MM.1S (cell line): ENCODE measurements around the gene LARP1.

Experiments
- DNase-seq: peaks from one replicate; pipeline ENCODE4 v3.0.0-alpha.2; 2015
- H2AFZ ChIP-seq: fragments of 300-600 bp; sonication (generic); 2 replicates; pipeline ENCODE4 v1.6.0; 2016; ENCODE audit warnings: antibody characterized with exemption, low read length
- H3F3A ChIP-seq: fragments of 300-600 bp; sonication (generic); 2 replicates; pipeline ENCODE4 v1.6.1; 2016; ENCODE audit warnings: mild to moderate bottlenecking, antibody characterized with exemption, low read length, moderate library complexity, mixed read lengths; ENCODE audit not compliant: insufficient read depth
- H3K27ac ChIP-seq: fragments of 300-600 bp; sonication (generic); 2 replicates; pipeline ENCODE4 v1.5.1; 2016; ENCODE audit warnings: mild to moderate bottlenecking, low read length
- H3K27me3 ChIP-seq: fragments of 300-600 bp; sonication (generic); replicated peaks from 2 replicates; pipeline ENCODE4 v1.6.0; 2016; ENCODE audit warnings: low read length; ENCODE audit not compliant: insufficient read depth
- H3K36me3 ChIP-seq: fragments of 300-600 bp; sonication (generic); replicated peaks from 2 replicates; pipeline ENCODE4 v1.6.1; 2016; ENCODE audit warnings: mild to moderate bottlenecking, low read length, mixed read lengths; ENCODE audit not compliant: insufficient read depth
- H3K4me1 ChIP-seq: fragments of 300-600 bp; sonication (generic); 2 replicates; pipeline ENCODE4 v1.6.1; 2016; ENCODE audit warnings: low read length, mixed read lengths
- H3K4me2 ChIP-seq: fragments of 300-600 bp; sonication (generic); 2 replicates; pipeline ENCODE4 v1.6.0; 2016; ENCODE audit warnings: low read depth, low read length
- H3K4me3 ChIP-seq: fragments of 300-600 bp; sonication (generic); 2 replicates; pipeline ENCODE4 v1.5.1; 2016; ENCODE audit warnings: low read length, mixed read lengths
- H3K79me2 ChIP-seq: fragments of 300-600 bp; sonication (generic); 2 replicates; pipeline ENCODE4 v1.6.1; 2016; ENCODE audit warnings: mixed run types, low read length, mixed read lengths
- H3K9ac ChIP-seq: fragments of 300-600 bp; sonication (generic); 2 replicates; pipeline ENCODE4 v1.6.1; 2016; ENCODE audit warnings: low read length, mixed read lengths
- H3K9me2 ChIP-seq: fragments of 300-600 bp; sonication (generic); replicated peaks from 2 replicates; pipeline ENCODE4 v1.6.1; 2016; ENCODE audit warnings: mild to moderate bottlenecking, low read length, mixed read lengths; ENCODE audit not compliant: insufficient read depth
- H3K9me3 ChIP-seq: fragments of 300-600 bp; sonication (generic); replicated peaks from 2 replicates; pipeline ENCODE4 v1.6.1; 2016; ENCODE audit warnings: mild to moderate bottlenecking, low read length, mixed read lengths; ENCODE audit not compliant: insufficient read depth
- H4K20me1 ChIP-seq: fragments of 300-600 bp; sonication (generic); 2 replicates; pipeline ENCODE4 v1.6.1; 2016; ENCODE audit warnings: mild to moderate bottlenecking, low read length, moderate library complexity, mixed read lengths; ENCODE audit not compliant: insufficient read depth
- EZH2 ChIP-seq: fragments of 300-600 bp; sonication (generic); optimal IDR thresholded peaks from 2 replicates; pipeline ENCODE3; 2017; ENCODE audit warnings: low read depth, mild to moderate bottlenecking, antibody characterized with exemption, low read length, mixed read lengths
- EZH2phosphoT487 ChIP-seq: fragments of 300-600 bp; sonication (generic); IDR thresholded peaks from 2 replicates; pipeline ENCODE4 v1.6.1; 2018; ENCODE audit warnings: antibody characterized with exemption, low read length
- TF ChIP-seq, protein P1 (sequence below): fragments of 300-600 bp; sonication (generic); IDR thresholded peaks from 2 replicates; pipeline ENCODE4 v1.5.1; 2016; ENCODE audit warnings: antibody characterized with exemption, low read length, mixed read lengths

LARP1 gene

GRCh38 chr5:154723740-154724505, 31.3 kb upstream of the LARP1 start:
- H3F3A ChIP-seq: no peaks in the 10 kb centered on the region
- no peak for DNase-seq

DNA sequence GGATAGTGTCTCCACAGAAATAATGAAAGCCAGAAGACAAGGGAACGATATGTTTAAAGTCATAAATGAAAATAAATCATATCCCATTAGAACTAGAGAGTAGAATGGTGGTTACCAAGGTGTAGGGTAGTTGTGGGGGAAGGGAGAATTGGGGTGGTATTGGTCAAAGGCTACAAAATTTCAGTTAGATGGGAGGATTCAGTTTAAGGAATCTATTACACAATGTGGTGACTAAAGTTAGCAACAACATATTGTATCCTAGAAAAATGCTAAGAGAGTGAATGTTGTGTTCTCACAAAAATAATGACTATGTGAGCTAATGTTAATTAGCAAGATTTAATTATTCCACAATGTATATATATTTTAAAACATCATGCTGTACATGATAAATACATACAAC, 27.8 kb upstream of the LARP1 start:
- Histone ChIP-seq H3K9ac (no peak overlapping the region), H3K9me3 (no peaks in the 10 kb centered on the region)
- TF ChIP-seq, protein P1, sequence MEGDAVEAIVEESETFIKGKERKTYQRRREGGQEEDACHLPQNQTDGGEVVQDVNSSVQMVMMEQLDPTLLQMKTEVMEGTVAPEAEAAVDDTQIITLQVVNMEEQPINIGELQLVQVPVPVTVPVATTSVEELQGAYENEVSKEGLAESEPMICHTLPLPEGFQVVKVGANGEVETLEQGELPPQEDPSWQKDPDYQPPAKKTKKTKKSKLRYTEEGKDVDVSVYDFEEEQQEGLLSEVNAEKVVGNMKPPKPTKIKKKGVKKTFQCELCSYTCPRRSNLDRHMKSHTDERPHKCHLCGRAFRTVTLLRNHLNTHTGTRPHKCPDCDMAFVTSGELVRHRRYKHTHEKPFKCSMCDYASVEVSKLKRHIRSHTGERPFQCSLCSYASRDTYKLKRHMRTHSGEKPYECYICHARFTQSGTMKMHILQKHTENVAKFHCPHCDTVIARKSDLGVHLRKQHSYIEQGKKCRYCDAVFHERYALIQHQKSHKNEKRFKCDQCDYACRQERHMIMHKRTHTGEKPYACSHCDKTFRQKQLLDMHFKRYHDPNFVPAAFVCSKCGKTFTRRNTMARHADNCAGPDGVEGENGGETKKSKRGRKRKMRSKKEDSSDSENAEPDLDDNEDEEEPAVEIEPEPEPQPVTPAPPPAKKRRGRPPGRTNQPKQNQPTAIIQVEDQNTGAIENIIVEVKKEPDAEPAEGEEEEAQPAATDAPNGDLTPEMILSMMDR: no peak
- TF ChIP-seq EZH2phosphoT487 (no peak), EZH2 (no peak)

More at GRCh38 chr5:154723740-154724505, 31.3 kb upstream of the LARP1 start:
- no peak overlapping the region for H3K4me3 ChIP-seq
- H2AFZ ChIP-seq: no peak overlapping the region
- H3K79me2 ChIP-seq: no peaks in the 10 kb centered on the region
- H3K4me1 ChIP-seq: no peaks in the 10 kb centered on the region
- no peaks in the 10 kb centered on the region for H3K27me3 ChIP-seq
- H3K27ac ChIP-seq: no peak overlapping the region
- TF ChIP-seq EZH2 (no peak), EZH2phosphoT487 (no peak)
- TF ChIP-seq, protein P1: no peak
- no peaks in the 10 kb centered on the region for H4K20me1 ChIP-seq
- no peaks in the 10 kb centered on the region for H3K36me3 ChIP-seq
- H3K9ac ChIP-seq: no peak overlapping the region
- H3K9me3 ChIP-seq: no peaks in the 10 kb centered on the region
- H3K9me2 ChIP-seq: no peaks in the 10 kb centered on the region
- H3K4me2 ChIP-seq: no peak overlapping the region

GRCh38 chr5:154728939-154729588, 26.1 kb upstream of the LARP1 start:
- Histone ChIP-seq H3K79me2 (no peaks in the 10 kb centered on the region), H3K4me3 (no peak overlapping the region), H3K4me1 (no peaks in the 10 kb centered on the region), H3K27ac (no peak overlapping the region), H3K9me2 (no peaks in the 10 kb centered on the region), H3K9me3 (no peaks in the 10 kb centered on the region), H3K9ac (no peak overlapping the region), H3K27me3 (no peaks in the 10 kb centered on the region), H3K36me3 (no peaks in the 10 kb centered on the region), H4K20me1 (no peaks in the 10 kb centered on the region), H2AFZ (no peak overlapping the region), H3F3A (no peaks in the 10 kb centered on the region; the same call in 1 of the 2 replicates), H3K4me2 (no peak overlapping the region)
- DNase-seq: no peak
- TF ChIP-seq EZH2phosphoT487: no peak
- TF ChIP-seq, protein P1: no peak
- no peak for TF ChIP-seq EZH2

More for the DNA sequence above, 27.8 kb upstream of the LARP1 start:
- Histone ChIP-seq H3K27me3 (no peaks in the 10 kb centered on the region), H3K4me3 (no peak overlapping the region), H3K4me2 (no peak overlapping the region), H2AFZ (no peak overlapping the region), H3F3A (no peaks in the 10 kb centered on the region), H3K36me3 (no peaks in the 10 kb centered on the region), H3K79me2 (no peaks in the 10 kb centered on the region), H4K20me1 (no peaks in the 10 kb centered on the region), H3K4me1 (no peaks in the 10 kb centered on the region), H3K9me2 (no peaks in the 10 kb centered on the region), H3K27ac (no peak overlapping the region)
- DNase-seq: no peak
